Stimulated activated CD8-positive, alpha-beta memory T cell treated with anti-CD3 and anti-CD28 coated beads, Interleukin-2, amount 100 ng/mL, for 48 hours (primary cell): ENCODE data around the gene NT5C.
A peak's percentile ranks its signal among the peaks of the same experiment; 100 is the strongest.
"Not testable (repeated sequence)": the region's sequence is repeated elsewhere in the genome, so short reads cannot be mapped to it uniquely, and the experiment has no call there.

Experiments used
- DNase-seq, 2 donors: peaks; one replicate each; pipeline ENCODE4 v3.0.0-alpha.2; 2020; ENCODE audit warnings: low read depth in 2 of 2

Gene NT5C

GRCh38 chr17:75131278-75132017, at the start of gene NT5C:
Gene NT5C, minus strand, starts transcription at chr17:75131742. Its CDS starts 35 bp downstream, at chr17:75131707.
- peak; percentile 72 to 78 for DNase-seq

- DNase-seq = no peak
Measured at GRCh38 chr17:75181110-75181509, 49.6 kb upstream of the NT5C start.

- DNase-seq = no peak
Measured at GRCh38 chr17:75178453-75178852, 46.9 kb upstream of the NT5C start.

- DNase-seq = no peak
Measured at GRCh38 chr17:75176625-75177024, 45.1 kb upstream of the NT5C start.

DNA sequence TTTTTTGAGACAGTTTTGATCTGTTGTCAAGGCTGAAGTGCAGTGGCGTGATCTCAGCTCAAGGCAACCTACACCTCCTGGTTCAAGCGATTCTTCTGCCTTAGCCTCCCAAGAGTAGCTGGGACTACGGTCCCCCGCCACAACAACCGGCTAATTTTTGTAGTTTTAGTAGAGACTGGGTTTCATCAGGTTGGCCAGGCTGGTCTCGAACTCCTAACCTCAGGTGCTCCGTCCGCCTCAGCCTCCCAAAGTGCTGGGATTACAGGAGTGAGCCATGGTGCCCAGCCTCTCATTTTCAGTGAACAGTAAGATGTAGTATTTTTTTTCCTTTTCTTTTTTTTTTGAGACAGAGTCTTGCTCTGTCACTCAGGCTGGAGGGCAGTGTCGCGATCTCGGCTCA, 43.5 kb upstream of the NT5C start:
- no peak for DNase-seq

DNA sequence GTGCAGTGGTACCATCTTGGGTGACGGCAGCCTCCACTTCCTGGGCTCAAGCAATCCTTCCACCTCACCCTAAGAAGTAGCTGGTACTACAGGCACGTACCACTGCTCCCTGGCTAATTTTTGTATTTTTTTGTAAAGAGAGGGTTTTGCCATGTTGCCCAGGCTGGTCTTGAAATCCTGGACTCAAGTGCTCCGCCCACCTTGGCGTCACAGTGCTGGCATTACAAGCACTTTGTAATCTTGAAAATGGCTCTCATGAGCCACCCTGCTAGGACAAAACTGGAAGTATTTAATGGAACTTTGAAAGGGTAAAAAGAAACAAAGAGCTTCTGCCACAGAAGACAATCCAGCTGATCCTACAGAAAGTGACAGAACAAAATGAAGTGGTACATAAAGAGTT, 42.0 kb upstream of the NT5C start:
- no peak for DNase-seq

GRCh38 chr17:75168998-75169397, 37.5 kb upstream of the NT5C start:
- DNase-seq = no peak

- DNase-seq = not testable (repeated sequence)
Measured at GRCh38 chr17:75164606-75165005, 33.1 kb upstream of the NT5C start.

- no peak for DNase-seq
Measured at GRCh38 chr17:75163074-75163473, 31.5 kb upstream of the NT5C start.

DNA sequence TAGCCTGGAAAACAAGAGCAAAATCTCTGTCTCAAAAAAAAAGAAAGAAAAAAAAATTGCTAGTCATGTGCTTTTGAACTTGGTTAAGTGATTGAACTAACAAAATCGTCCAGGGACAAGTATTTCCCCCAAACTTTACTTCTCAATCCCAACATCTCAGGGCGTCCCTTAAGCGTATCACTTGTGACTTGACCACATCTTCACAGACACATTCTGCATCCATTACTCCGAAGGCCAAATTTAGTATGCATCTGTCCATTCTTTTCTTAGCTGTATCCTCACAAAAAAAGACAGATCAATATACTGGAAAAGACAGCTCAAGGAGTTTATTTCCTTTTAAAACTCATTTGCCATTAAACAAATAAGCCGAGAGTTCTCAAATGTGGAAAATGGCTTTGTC, 28.7 kb upstream of the NT5C start:
- DNase-seq = no peak

DNA sequence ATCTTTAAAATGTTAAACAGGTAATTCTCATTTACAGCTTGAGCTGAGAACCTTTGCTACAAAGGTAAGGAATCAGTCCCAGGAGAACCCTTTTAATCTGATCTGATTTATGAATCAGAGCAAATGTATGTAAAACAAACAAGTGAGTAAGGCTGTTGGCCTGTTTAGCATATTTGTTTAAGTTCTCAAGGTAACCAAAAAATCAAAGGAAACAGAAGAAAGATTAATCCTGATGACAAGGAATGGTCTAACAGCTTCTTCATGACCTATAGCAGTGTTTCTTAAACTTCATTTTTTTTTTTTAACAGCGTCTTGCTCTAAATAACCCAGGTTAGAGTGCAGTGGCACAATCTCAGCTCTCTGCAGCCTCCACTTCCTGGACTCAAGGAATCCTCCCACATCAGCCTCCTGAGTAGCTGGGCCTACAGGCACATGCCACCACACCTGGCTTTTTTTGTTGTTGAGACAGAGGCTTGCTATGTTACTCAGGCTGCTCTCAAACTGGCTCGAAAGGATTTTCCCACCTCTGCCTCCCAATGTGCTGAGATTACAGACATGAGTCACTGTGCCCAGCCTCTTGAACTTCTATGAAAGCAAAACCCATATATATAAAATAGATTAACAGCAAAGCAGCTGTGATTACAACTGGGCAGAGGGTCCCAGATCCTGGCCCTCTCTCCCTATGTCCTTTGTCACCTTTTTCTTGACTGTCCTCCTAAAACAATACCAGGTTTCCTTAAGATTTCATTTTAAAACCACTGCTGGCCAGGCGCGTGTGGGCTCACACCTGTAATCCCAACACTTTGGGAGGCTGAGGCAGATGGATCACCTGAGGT, 27.9 kb upstream of the NT5C start:
- DNase-seq = no peak

DNA sequence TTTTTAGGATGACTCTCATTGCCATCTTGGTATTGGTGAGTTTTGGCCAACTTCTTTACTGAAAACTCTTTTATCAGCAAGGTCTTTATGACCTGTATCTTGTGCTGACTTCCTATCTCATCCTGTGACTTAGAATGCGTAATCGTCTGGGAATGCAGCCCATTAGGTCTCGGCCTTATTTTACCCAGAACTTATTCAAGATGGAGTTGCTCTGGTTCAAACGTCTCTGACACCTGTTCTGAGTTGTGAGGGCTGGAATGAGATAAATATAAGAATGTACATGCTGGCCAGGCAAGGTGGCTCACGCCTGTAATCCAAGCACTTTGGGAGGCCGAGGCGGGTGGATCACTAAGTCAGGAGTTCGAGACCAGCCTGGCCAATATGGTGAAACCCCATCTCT, 26.9 kb upstream of the NT5C start:
- DNase-seq = not testable (repeated sequence)

DNA sequence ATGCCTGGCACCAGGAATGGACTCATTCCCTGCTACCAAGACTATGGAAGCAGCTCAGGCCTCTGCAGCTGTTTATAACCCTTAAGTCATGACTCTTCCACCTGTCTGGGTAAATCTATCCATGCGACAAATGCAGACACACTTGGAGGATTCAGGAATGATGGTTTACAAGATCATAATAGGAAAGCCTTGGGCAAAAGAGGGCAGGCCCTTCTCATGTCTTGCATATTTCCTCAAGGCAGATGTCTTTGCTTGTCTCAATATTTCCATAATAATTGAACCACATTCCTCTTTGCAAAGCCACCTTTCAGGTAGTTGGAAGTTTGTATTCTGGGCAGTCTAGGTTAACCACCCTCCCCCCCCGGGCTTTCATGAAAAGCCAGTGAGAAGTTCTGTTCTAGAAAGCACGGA, 23.7 kb upstream of the NT5C start:
- DNase-seq = no peak

- peak; percentile 97 to 98 for DNase-seq
Measured at GRCh38 chr17:75154195-75155106, 22.9 kb upstream of the NT5C start, which contains the start of gene JPT1. Gene JPT1, minus strand, starts transcription at chr17:75154512. Its CDS starts 115 bp downstream, at chr17:75154397.

GRCh38 chr17:75153780-75154194, 22.2 kb upstream of the NT5C start:
- no peak for DNase-seq

- no peak for DNase-seq
Measured at GRCh38 chr17:75152922-75153779, 21.6 kb upstream of the NT5C start.

GRCh38 chr17:75152523-75152921, 21.0 kb upstream of the NT5C start:
- DNase-seq = no peak

- DNase-seq = no peak
Measured at GRCh38 chr17:75151930-75152329, 20.4 kb upstream of the NT5C start.

DNA sequence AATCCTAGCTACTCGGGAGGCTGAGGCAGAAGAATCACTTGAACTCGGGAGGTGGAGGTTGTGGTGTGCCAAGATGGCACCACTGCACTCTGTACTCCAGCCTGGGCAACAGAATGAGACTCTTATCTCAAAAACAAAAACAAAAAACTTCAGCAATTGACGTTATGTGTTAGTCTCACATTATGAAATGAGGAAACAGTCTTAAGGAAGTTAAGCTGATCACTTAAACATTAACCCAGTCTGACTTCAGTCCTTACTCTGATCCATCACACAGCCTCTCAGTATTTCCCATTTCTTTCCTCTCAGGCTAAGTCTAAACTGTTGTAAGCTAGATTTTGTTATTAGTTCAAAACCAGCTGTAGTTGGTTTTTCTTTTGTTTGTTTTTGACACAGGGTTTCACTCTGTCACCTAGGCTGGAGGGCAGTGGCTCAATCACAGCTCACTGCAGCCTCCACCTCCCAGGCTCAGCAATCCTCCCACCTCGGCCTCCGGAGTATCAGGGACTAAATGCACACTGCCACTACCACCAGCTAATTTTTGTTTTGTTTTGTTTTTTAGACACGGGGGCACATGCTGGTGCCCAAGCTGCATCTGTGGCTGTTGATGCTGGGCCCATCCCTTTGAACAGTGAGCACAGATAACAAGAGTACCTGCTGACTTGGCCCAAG, 16.5 kb upstream of the NT5C start:
- DNase-seq = no peak

DNA sequence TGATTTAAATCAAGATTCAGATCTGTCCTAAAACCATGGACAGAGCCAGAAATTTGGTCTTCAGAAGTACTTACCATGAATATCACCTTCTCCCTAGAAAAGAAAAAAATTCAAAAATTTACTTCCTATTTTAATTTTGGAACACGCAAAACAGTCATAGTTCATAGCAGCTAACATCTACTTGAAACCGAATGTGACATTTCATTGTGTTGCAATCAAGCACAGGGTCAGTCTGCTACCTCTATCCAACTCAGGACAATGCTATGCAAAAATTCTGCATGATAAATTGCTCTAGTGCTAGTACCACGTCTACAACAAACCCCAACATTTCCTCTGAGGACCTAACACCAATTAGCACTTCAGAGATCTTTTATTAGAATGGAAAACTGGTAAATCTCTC, 15.1 kb upstream of the NT5C start:
- no peak for DNase-seq
